Activated CD8-positive, alpha-beta T cell treated with anti-CD3 and anti-CD28 coated beads for 36 hours (primary cell): ENCODE data around the gene BEGAIN. TPM values are rescaled to one million over a fixed set of nuclear protein-coding genes. Genes with fewer than 3 reads are reported as not detected.
A peak's percentile ranks its signal among the peaks of the same experiment; 100 is the strongest.

Experiments
- ATAC-seq: fragments of 200-7000 bp; cut with Tn5 transposase; one replicate; pipeline ENCODE4 v1.10.0; 2021; ENCODE audit warnings: mild to moderate bottlenecking, moderate library complexity
- CTCF ChIA-PET: fragments of 350-600 bp; sonication (Branson Sonifier 250); formaldehyde crosslinking; loops from one replicate; lab custom pipeline; 2021; ENCODE audit warnings: antibody characterized with exemption; lab: Charles Lee
- POLR2A ChIA-PET: fragments of 350-600 bp; sonication (Branson Sonifier 250); formaldehyde crosslinking; loops from one replicate; lab custom pipeline; 2021; ENCODE audit warnings: antibody characterized with exemption; lab: Charles Lee
- DNase-seq: peaks from one replicate; pipeline ENCODE4 v3.0.0-alpha.2; 2020
- H3K27ac Mint-ChIP-seq: one replicate; pipeline ENCODE4 v1.8.0; 2021; ENCODE audit warnings: mild to moderate bottlenecking, mixed read lengths
- H3K27me3 Mint-ChIP-seq: one replicate; pipeline ENCODE4 v1.8.0; 2021; ENCODE audit warnings: mixed read lengths
- H3K36me3 Mint-ChIP-seq: one replicate; pipeline ENCODE4 v1.8.0; 2021; ENCODE audit warnings: low read depth, mixed read lengths
- H3K4me1 Mint-ChIP-seq: one replicate; pipeline ENCODE4 v1.8.0; 2021; ENCODE audit warnings: low read depth, mixed read lengths
- H3K4me3 Mint-ChIP-seq: one replicate; pipeline ENCODE4 v1.8.0; 2021; ENCODE audit warnings: mild to moderate bottlenecking, moderate library complexity, mixed read lengths
- H3K9me3 Mint-ChIP-seq: one replicate; pipeline ENCODE4 v1.8.0; 2021; ENCODE audit warnings: mixed read lengths
- intact Hi-C: fragments of 100-400 bp; cut with micrococcal nuclease; formaldehyde crosslinking; loops from one replicate; pipeline ENCODE4 v1.10.0; 2022
- total RNA-seq, 2 experiments: library from RNA; stranded (reverse); gene quantifications; one replicate each; pipeline ENCODE4 v1.2.3, GENCODE V29; 2021
- TF ChIP-seq, protein P1 (sequence below): fragments of 200-600 bp; IDR thresholded peaks from one replicate; pipeline ENCODE4 v1.8.0; 2022; ENCODE audit warnings: antibody characterized with exemption, mild to moderate bottlenecking

BEGAIN gene
- total RNA-seq, 2 experiments from 2014 or later, result 5.5 to 6.0 TPM

DNA sequence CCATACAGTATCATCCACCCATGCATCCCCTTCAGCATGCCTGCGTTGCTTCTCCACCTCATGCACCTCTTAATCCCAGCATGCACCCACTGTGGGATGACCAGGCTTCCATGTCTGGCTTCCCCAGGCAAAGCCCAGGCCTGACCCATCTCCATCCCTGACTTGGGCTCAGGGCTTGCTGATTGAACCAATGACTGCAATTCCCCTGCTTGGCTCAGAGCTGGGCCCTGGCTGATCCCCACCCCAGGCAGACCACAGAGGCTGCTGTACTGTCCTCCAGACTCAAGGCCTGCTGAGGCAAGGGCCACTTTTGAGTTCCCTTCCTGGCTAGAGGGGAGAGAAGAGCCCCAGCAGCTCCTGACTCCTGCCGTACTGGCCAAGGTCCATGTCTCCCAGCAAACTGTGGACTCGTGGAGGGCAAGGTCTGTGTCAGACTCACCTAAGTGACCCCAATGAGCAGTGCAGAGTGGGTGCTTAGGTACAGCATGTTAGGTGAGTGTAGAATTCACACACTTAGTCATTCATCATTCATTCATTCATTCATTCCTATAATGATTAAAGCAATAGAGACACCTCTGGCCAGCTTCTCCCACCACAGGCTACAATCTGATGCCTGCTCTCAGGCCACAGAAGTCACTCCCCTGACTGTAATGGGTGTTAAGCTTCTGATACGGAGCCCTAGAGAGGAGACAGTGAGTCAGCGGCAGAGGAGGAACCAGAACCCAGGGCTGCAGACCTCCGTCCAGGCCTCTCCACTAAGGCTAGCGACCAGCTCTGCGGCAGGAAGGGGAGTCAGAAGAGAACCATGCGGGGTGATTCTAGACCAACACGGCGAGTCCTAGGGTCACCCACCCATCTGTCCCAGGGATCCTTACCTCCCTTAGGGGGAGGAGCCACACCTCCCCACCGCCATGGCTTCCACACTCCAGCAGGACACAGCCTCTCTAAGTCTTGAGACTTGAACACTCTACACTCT lies 2.9 kb downstream of the BEGAIN start:
- TF ChIP-seq, protein P1, sequence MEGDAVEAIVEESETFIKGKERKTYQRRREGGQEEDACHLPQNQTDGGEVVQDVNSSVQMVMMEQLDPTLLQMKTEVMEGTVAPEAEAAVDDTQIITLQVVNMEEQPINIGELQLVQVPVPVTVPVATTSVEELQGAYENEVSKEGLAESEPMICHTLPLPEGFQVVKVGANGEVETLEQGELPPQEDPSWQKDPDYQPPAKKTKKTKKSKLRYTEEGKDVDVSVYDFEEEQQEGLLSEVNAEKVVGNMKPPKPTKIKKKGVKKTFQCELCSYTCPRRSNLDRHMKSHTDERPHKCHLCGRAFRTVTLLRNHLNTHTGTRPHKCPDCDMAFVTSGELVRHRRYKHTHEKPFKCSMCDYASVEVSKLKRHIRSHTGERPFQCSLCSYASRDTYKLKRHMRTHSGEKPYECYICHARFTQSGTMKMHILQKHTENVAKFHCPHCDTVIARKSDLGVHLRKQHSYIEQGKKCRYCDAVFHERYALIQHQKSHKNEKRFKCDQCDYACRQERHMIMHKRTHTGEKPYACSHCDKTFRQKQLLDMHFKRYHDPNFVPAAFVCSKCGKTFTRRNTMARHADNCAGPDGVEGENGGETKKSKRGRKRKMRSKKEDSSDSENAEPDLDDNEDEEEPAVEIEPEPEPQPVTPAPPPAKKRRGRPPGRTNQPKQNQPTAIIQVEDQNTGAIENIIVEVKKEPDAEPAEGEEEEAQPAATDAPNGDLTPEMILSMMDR, result no peak
- POLR2A ChIA-PET, result interaction anchor here (1.0 to 1.1 kb wide), 2 partner anchors 63 to 176 kb away, joined by 4 read pairs; no protein-coding TSS in a partner anchor
- Mint-ChIP-seq H3K36me3 (no peaks in the 10 kb centered on the region), H3K27me3 (peaks cover 10% of the 10 kb centered on the region), H3K9me3 (no peaks in the 10 kb centered on the region), H3K4me1 (peaks cover 2% of the 10 kb centered on the region), H3K27ac (no peak overlapping the region), H3K4me3 (no peak overlapping the region)
- CTCF ChIA-PET, result interaction anchor here (1.0 kb wide), 1 partner anchor 60 kb away, joined by 3 read pairs; no protein-coding TSS in a partner anchor
- DNase-seq (peak; percentile 3), ATAC-seq (no peak)
- intact Hi-C loops, result no loop called here

DNA sequence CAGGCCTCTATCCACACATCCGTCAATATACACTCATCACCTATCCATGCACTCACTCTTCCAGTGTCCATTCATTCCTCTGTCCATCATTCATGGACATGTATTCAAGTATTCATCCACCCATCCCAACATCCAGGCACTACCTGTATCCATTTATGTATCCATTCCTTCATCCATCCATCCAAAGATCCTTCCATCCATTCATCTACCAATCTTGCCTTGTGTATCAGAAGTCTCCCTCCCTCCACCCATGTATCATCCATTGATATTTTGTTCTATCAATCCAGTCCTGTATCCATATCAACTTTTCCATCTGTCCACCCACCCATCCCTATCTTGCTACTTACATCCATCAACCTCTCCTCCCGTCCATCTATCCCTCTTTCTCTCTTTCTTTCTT lies 4.0 kb downstream of the BEGAIN start:
- Mint-ChIP-seq H3K4me1 (peaks cover 2% of the 10 kb centered on the region), H3K27ac (no peak overlapping the region), H3K9me3 (no peaks in the 10 kb centered on the region), H3K4me3 (no peak overlapping the region), H3K27me3 (peaks cover 7% of the 10 kb centered on the region), H3K36me3 (no peaks in the 10 kb centered on the region)
- DNase-seq (no peak), ATAC-seq (no peak)
- ChIA-PET CTCF (no interaction called here), POLR2A (no interaction called here)
- TF ChIP-seq, protein P1, result no peak
- intact Hi-C loops, result no loop called here

- peak; percentile 1 for DNase-seq
- ATAC-seq, result no peak
- TF ChIP-seq, protein P1, result no peak
- peaks cover under 1% of the 10 kb centered on the region for H3K27me3 Mint-ChIP-seq
- H3K4me3 Mint-ChIP-seq, result no peak overlapping the region
- no peak overlapping the region for H3K27ac Mint-ChIP-seq
- ChIA-PET POLR2A (no interaction called here), CTCF (no interaction called here)
- intact Hi-C loops, result no loop called here
- H3K36me3 Mint-ChIP-seq, result no peaks in the 10 kb centered on the region
- peaks cover 2% of the 10 kb centered on the region for H3K4me1 Mint-ChIP-seq
- H3K9me3 Mint-ChIP-seq, result no peaks in the 10 kb centered on the region
These were observed 4.6 kb downstream of the BEGAIN start for GRCh38 chr14:100582496-100583165.

DNA sequence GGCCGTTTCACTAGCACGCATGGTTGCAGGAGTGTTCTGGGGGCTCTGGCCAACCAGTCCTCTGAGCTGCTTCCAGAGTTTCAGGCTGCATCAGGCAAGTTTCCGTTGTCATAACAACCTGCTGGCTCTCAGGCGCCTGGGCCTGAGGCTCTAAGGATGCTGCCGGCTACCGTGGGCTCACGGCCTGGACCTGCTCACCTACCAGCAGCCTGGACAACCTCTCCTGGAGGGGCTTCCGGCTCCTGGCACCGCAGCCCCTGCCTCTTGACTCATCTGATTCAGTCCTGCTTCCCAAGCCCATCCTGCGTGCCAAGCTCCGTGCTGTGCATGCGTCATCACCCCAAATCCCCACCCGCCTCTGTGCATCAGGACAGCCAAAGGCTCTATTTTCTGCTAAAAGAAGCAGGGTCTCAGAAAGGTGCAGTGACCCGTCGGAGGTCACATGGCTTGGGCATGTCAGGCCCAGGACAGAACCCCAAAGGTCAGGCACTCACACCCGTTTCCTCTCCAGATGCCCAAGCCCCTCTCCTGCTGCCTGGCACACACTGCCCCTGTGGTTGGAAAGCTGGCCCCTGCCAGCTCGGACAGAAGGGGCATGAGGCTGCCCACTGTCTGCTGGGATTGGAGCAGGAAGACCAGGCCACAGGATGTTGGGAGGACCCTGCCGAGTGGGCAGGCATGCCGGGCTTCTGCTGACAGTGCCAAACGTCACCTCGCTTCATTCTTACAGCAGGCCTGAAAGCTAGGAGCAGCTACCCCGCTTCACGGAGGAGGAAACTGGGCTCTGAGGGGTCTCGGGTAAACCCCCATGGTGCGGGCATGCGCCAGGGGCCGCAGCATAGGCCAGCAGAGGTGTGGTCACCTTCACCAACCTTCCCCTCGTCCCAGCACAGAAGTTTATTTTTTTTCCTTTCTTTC lies 5.7 kb downstream of the BEGAIN start:
- TF ChIP-seq, protein P1, result no peak
- no peak for ATAC-seq
- H3K27me3 Mint-ChIP-seq, result no peaks in the 10 kb centered on the region
- ChIA-PET POLR2A (no interaction called here), CTCF (no interaction called here)
- intact Hi-C loops, result no loop called here
- no peaks in the 10 kb centered on the region for H3K9me3 Mint-ChIP-seq
- no peak overlapping the region for H3K4me3 Mint-ChIP-seq
- H3K4me1 Mint-ChIP-seq, result peaks cover 2% of the 10 kb centered on the region
- H3K27ac Mint-ChIP-seq, result no peak overlapping the region
- H3K36me3 Mint-ChIP-seq, result no peaks in the 10 kb centered on the region
- no peak for DNase-seq
